ENCODE data around the gene STARD10.

The STARD10 gene

DNA sequence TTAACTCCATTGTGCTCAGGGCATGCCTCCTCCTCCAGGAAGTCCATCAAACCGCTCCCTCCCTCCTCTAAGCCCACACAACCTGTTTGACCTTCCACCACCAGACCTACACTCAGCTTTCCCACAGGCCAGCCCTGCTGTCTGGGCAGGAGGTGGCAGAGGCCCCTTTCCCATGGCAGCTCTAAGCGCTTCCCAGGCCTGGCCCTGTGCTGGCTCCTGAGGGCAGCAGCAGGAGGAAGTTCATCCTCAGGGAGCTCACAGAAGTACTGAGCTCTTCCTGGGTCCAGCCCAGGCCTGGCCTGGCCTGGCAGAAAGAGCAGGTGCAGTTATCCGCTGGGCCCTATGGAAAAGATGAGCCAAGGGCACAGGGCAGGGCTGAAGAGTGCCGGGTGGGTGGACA lies 73.1 kb downstream of the STARD10 start:
- Histone ChIP-seq H3K27ac (ENCODE audit: low read length) (no peak overlapping the region), H4K20me1 (ENCODE audit: insufficient read depth, low read length) (peaks cover 52% of the 10 kb centered on the region), H3K4me1 (ENCODE audit: low read length) (peaks cover 49% of the 10 kb centered on the region), H3K79me2 (ENCODE audit: low read length) (peaks cover 73% of the 10 kb centered on the region), H3K36me3 (replicated peaks; ENCODE audit: low read depth, low read length) (peaks cover 39% of the 10 kb centered on the region), H3K4me3 (ENCODE audit: low read length) (peak overlapping the region; percentile 83), H2AFZ (ENCODE audit: low read depth, low read length) (no peak overlapping the region), H3K4me2 (ENCODE audit: low read length) (peak overlapping the region; percentile 98), H3K9me3 (ENCODE audit: insufficient read depth, low read length) (no peaks in the 10 kb centered on the region), H3K27me3 (ENCODE audit: low read depth, low read length) (no peaks in the 10 kb centered on the region), H3K9ac (ENCODE audit: low read length) (peak overlapping the region; percentile 95)
- TF ChIP-seq, protein P1, sequence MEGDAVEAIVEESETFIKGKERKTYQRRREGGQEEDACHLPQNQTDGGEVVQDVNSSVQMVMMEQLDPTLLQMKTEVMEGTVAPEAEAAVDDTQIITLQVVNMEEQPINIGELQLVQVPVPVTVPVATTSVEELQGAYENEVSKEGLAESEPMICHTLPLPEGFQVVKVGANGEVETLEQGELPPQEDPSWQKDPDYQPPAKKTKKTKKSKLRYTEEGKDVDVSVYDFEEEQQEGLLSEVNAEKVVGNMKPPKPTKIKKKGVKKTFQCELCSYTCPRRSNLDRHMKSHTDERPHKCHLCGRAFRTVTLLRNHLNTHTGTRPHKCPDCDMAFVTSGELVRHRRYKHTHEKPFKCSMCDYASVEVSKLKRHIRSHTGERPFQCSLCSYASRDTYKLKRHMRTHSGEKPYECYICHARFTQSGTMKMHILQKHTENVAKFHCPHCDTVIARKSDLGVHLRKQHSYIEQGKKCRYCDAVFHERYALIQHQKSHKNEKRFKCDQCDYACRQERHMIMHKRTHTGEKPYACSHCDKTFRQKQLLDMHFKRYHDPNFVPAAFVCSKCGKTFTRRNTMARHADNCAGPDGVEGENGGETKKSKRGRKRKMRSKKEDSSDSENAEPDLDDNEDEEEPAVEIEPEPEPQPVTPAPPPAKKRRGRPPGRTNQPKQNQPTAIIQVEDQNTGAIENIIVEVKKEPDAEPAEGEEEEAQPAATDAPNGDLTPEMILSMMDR (IDR thresholded peaks at IDR 0.05; ENCODE audit: low read depth, low read length): no peak
- no peak for TF ChIP-seq EZH2phosphoT487 (IDR thresholded peaks at IDR 0.05; ENCODE audit: low read depth)

DNA sequence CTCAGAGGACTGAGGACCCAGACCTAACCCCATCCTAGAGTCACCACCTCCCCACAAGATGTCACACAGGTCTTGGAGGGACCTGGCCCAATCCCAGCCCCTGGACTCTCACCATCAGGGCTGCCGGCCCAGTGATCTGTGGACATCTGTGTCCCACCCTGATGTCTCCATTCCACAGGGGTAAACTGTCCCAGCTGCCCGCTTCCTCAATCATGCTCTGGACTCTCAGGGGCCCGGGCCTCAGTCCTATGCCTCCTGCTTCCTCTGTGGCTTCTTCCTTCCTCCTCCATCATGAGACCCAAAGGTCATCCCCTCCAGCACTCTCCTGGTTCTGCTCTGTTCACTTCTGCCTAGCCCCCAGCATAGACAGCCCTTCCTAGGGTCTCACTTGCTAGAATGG lies 73.8 kb downstream of the STARD10 start:
- H3K27ac ChIP-seq (ENCODE audit: low read length): peak overlapping the region; percentile 48
- peaks cover 45% of the 10 kb centered on the region for H3K4me1 ChIP-seq (ENCODE audit: low read length)

DNA sequence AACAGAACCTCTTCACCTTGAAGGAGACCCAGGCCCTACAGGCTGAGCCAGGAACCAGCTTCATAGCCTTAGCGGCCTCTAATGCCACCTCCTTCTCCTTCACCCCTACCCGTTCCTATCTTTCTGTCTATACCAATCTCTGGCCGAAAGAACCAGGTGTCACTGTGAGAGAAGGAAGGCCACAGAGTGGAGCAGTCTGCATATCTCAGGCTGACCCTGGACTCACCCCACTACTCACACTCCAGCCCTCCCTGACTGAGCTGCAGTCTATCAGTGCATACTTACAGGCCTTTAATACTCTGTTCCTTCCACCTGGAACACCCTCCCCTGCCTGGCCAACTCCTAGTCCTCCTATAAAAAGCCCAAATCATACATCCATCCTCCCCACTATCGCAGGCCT lies 74.3 kb downstream of the STARD10 start:
- H3K4me3 ChIP-seq (ENCODE audit: low read length): peak overlapping the region; percentile 83
- H3K9me3 ChIP-seq (ENCODE audit: insufficient read depth, low read length): no peaks in the 10 kb centered on the region
- peak overlapping the region; percentile 95; the same call in 1 of the 2 replicates for H3K9ac ChIP-seq (ENCODE audit: low read length)
- no peak overlapping the region for H2AFZ ChIP-seq (ENCODE audit: low read depth, low read length)
- H3K4me2 ChIP-seq (ENCODE audit: low read length): peak overlapping the region; percentile 98
- H3K36me3 ChIP-seq (replicated peaks; ENCODE audit: low read depth, low read length): peaks cover 38% of the 10 kb centered on the region
- TF ChIP-seq, protein P1 (IDR thresholded peaks at IDR 0.05; ENCODE audit: low read depth, low read length): no peak
- no peak for TF ChIP-seq EZH2phosphoT487 (IDR thresholded peaks at IDR 0.05; ENCODE audit: low read depth)
- H3K27me3 ChIP-seq (ENCODE audit: low read depth, low read length): no peaks in the 10 kb centered on the region
- peak overlapping the region; percentile 48 for H3K27ac ChIP-seq (ENCODE audit: low read length)
- peaks cover 81% of the 10 kb centered on the region for H3K79me2 ChIP-seq (ENCODE audit: low read length)
- H3K4me1 ChIP-seq (ENCODE audit: low read length): peaks cover 45% of the 10 kb centered on the region
- H4K20me1 ChIP-seq (ENCODE audit: insufficient read depth, low read length): peaks cover 60% of the 10 kb centered on the region

More for the DNA sequence above, 73.8 kb downstream of the STARD10 start:
- Histone ChIP-seq H4K20me1 (ENCODE audit: insufficient read depth, low read length) (peaks cover 55% of the 10 kb centered on the region), H3K4me2 (ENCODE audit: low read length) (peak overlapping the region; percentile 98), H3K27me3 (ENCODE audit: low read depth, low read length) (no peaks in the 10 kb centered on the region), H3K79me2 (ENCODE audit: low read length) (peaks cover 77% of the 10 kb centered on the region), H3K36me3 (replicated peaks; ENCODE audit: low read depth, low read length) (peaks cover 37% of the 10 kb centered on the region), H3K4me3 (ENCODE audit: low read length) (peak overlapping the region; percentile 83), H3K9ac (ENCODE audit: low read length) (peak overlapping the region; percentile 95), H2AFZ (ENCODE audit: low read depth, low read length) (no peak overlapping the region), H3K9me3 (ENCODE audit: insufficient read depth, low read length) (no peaks in the 10 kb centered on the region)
- no peak for TF ChIP-seq EZH2phosphoT487 (IDR thresholded peaks at IDR 0.05; ENCODE audit: low read depth)
- TF ChIP-seq, protein P1 (IDR thresholded peaks at IDR 0.05; ENCODE audit: low read depth, low read length): no peak

DNA sequence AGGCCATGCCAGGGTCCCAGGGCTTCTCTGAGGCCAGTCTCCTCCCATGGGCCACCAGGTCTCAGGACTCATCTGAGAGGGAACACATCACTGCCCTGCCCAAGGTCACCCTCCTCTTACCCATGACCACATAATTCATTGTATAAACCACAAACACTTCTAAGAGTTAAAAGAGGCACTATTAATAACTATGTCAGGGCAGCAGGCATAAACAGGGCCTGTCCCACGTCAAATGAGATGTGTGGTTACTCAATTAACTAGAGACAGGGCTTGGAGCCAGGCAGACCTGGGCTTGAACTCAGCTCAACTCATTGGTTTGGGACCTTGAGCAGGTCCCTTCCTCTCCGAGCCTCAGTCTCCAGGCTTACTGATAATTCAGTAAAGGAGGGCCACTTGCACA lies 74.7 kb downstream of the STARD10 start:
- peak overlapping the region; percentile 83 for H3K4me3 ChIP-seq (ENCODE audit: low read length)

More for the DNA sequence above, 74.7 kb downstream of the STARD10 start:
- no peaks in the 10 kb centered on the region for H3K9me3 ChIP-seq (ENCODE audit: insufficient read depth, low read length)
- H4K20me1 ChIP-seq (ENCODE audit: insufficient read depth, low read length): peaks cover 64% of the 10 kb centered on the region
- H3K4me2 ChIP-seq (ENCODE audit: low read length): peak overlapping the region; percentile 98
- TF ChIP-seq, protein P1 (IDR thresholded peaks at IDR 0.05; ENCODE audit: low read depth, low read length): no peak
- no peak for TF ChIP-seq EZH2phosphoT487 (IDR thresholded peaks at IDR 0.05; ENCODE audit: low read depth)
- H3K4me1 ChIP-seq (ENCODE audit: low read length): peaks cover 45% of the 10 kb centered on the region
- H3K79me2 ChIP-seq (ENCODE audit: low read length): peaks cover 81% of the 10 kb centered on the region
- H3K27me3 ChIP-seq (ENCODE audit: low read depth, low read length): no peaks in the 10 kb centered on the region
- H3K9ac ChIP-seq (ENCODE audit: low read length): peak overlapping the region; percentile 95; the same call in 1 of the 2 replicates
- H2AFZ ChIP-seq (ENCODE audit: low read depth, low read length): no peak overlapping the region
- peaks cover 40% of the 10 kb centered on the region for H3K36me3 ChIP-seq (replicated peaks; ENCODE audit: low read depth, low read length)
- H3K27ac ChIP-seq (ENCODE audit: low read length): peak overlapping the region; percentile 48
